BJ (cell line): ENCODE results near the gene HBG2. TPM values are rescaled to one million over a fixed set of nuclear protein-coding genes. Genes with fewer than 3 reads are reported as not detected.

Experiments
- CTCF ChIA-PET: fragments of 350-600 bp; formaldehyde crosslinking; extraction: SDS; loops from one replicate; lab custom pipeline; 2021; ENCODE audit warnings: antibody characterized with exemption, inconsistent platforms; lab: Yijun Ruan, JAX
- POLR2A ChIA-PET: fragments of 300-600 bp; sonication (Branson Sonifier 250); formaldehyde crosslinking; extraction: SDS; loops from one replicate; lab custom pipeline; 2021; ENCODE audit warnings: antibody characterized with exemption; lab: Charles Lee
- DNase-seq: peaks from one replicate; pipeline ENCODE4 v3.0.0-alpha.2; 2011; ENCODE audit warnings: low read depth
- H3K27me3 ChIP-seq: 2 replicates; pipeline ENCODE4 v1.6.0; 2011; ENCODE audit warnings: low read length; ENCODE audit not compliant: control insufficient read depth, insufficient read depth
- H3K36me3 ChIP-seq: 2 replicates; pipeline ENCODE4 v1.5.1; 2011; ENCODE audit warnings: low read length; ENCODE audit not compliant: control insufficient read depth, insufficient read depth
- H3K4me3 ChIP-seq: 2 replicates; pipeline ENCODE4 v1.5.1; 2011; ENCODE audit warnings: low read depth, mild to moderate bottlenecking, control low read depth, low read length
- CTCF ChIP-seq: IDR thresholded peaks from 2 replicates; pipeline ENCODE4 v1.5.1; 2011; ENCODE audit warnings: low read depth, mild to moderate bottlenecking, control low read depth, inconsistent platforms, low read length, moderate library complexity; ENCODE audit not compliant: insufficient read depth
- polyA plus RNA-seq: library from polyadenylated mRNA; depleted of rRNA; stranded (reverse); fragments of >200 nt; gene quantifications from 2 replicates; pipeline ENCODE4 v1.2.3, GENCODE V29; 2011

Gene HBG2
- polyA plus RNA-seq, 1 experiment = not detected

- Histone ChIP-seq H3K27me3 (no peaks in the 10 kb centered on the region), H3K36me3 (no peaks in the 10 kb centered on the region), H3K4me3 (no peak overlapping the region)
- no peak for TF ChIP-seq CTCF
- POLR2A ChIA-PET = no interaction called here
- CTCF ChIA-PET = no interaction called here
- DNase-seq = no peak
Measured at GRCh38 chr11:5232821-5233220, 21.8 kb downstream of the HBG2 start.

GRCh38 chr11:5232176-5232575 lies 22.4 kb downstream of the HBG2 start:
- ChIA-PET POLR2A (no interaction called here), CTCF (no interaction called here)
- H3K27me3 ChIP-seq = no peaks in the 10 kb centered on the region
- DNase-seq = no peak
- H3K4me3 ChIP-seq = no peak overlapping the region
- H3K36me3 ChIP-seq = no peaks in the 10 kb centered on the region
- TF ChIP-seq CTCF = no peak

- ChIA-PET CTCF (interaction anchor here (0.6 to 0.7 kb wide), 2 partner anchors 9 to 17 kb away, joined by 3 read pairs; no protein-coding TSS in a partner anchor), POLR2A (no interaction called here)
- TF ChIP-seq CTCF = no peak
- DNase-seq = no peak
- Histone ChIP-seq H3K36me3 (no peaks in the 10 kb centered on the region), H3K4me3 (no peak overlapping the region), H3K27me3 (no peaks in the 10 kb centered on the region)
Measured at GRCh38 chr11:5231111-5231510, 23.5 kb downstream of the HBG2 start.

- Histone ChIP-seq H3K27me3 (no peaks in the 10 kb centered on the region), H3K36me3 (no peaks in the 10 kb centered on the region), H3K4me3 (no peak overlapping the region)
- no peak for TF ChIP-seq CTCF
- POLR2A ChIA-PET = no interaction called here
- CTCF ChIA-PET = no interaction called here
- no peak for DNase-seq
Measured at GRCh38 chr11:5230266-5230665, 24.3 kb downstream of the HBG2 start.

GRCh38 chr11:5229796-5230195 lies 24.8 kb downstream of the HBG2 start:
- POLR2A ChIA-PET = no interaction called here
- Histone ChIP-seq H3K27me3 (no peaks in the 10 kb centered on the region), H3K36me3 (no peaks in the 10 kb centered on the region), H3K4me3 (no peak overlapping the region)
- TF ChIP-seq CTCF = no peak
- CTCF ChIA-PET = no interaction called here
- no peak for DNase-seq
